Loucy (cell line): ENCODE measurements around the gene ALOX5AP.

Experiments used
- H2AFZ ChIP-seq: fragments of 200-600 bp; sonication (generic); 2 replicates; pipeline ENCODE4 v1.6.0; 2016; ENCODE audit warnings: antibody characterized with exemption, mild to moderate bottlenecking, low read length, moderate library complexity
- H3F3A ChIP-seq: fragments of 200-600 bp; 2 replicates; pipeline ENCODE4 v1.6.0; 2016; ENCODE audit warnings: antibody characterized with exemption, low read depth, mild to moderate bottlenecking
- H3K27me3 ChIP-seq: fragments of 200-600 bp; sonication (generic); 2 replicates; pipeline ENCODE4 v1.6.1; 2014; ENCODE audit warnings: low read length, mild to moderate bottlenecking; ENCODE audit not compliant: insufficient read depth, poor library complexity, severe bottlenecking
- H3K36me3 ChIP-seq: fragments of 200-600 bp; sonication (generic); 2 replicates; pipeline ENCODE4 v1.6.1; 2016; ENCODE audit warnings: low read length; ENCODE audit not compliant: insufficient read depth
- H3K4me1 ChIP-seq: fragments of 200-600 bp; sonication (generic); 2 replicates; pipeline ENCODE4 v1.5.1; 2014; ENCODE audit warnings: low read length, mild to moderate bottlenecking; ENCODE audit not compliant: insufficient read depth, poor library complexity, severe bottlenecking
- H3K4me2 ChIP-seq: fragments of 200-600 bp; sonication (generic); 2 replicates; pipeline ENCODE4 v1.6.0; 2014; ENCODE audit warnings: antibody characterized with exemption, low read length, low read depth, mild to moderate bottlenecking; ENCODE audit not compliant: poor library complexity, severe bottlenecking
- H3K4me3 ChIP-seq: fragments of 200-600 bp; sonication (generic); 2 replicates; pipeline ENCODE4 v1.5.1; 2014; ENCODE audit warnings: low read length, mild to moderate bottlenecking, mixed read lengths; ENCODE audit not compliant: poor library complexity, severe bottlenecking
- H3K79me2 ChIP-seq: fragments of 200-600 bp; sonication (generic); 2 replicates; pipeline ENCODE4 v1.6.1; 2014; ENCODE audit warnings: low read length; ENCODE audit not compliant: insufficient read depth
- H3K9ac ChIP-seq: fragments of 200-600 bp; sonication (generic); 2 replicates; pipeline ENCODE4 v1.6.0; 2014; ENCODE audit warnings: mild to moderate bottlenecking, low read depth, low read length, moderate library complexity; ENCODE audit not compliant: poor library complexity, severe bottlenecking
- H3K9me2 ChIP-seq: fragments of 200-600 bp; sonication (generic); replicated peaks from 2 replicates; pipeline ENCODE4 v1.6.1; 2016; ENCODE audit warnings: low read depth, low read length, mixed read lengths
- H3K9me3 ChIP-seq: fragments of 200-600 bp; sonication (generic); 2 replicates; pipeline ENCODE4 v1.6.1; 2014; ENCODE audit warnings: mild to moderate bottlenecking, antibody characterized with exemption, low read length, low read depth; ENCODE audit not compliant: insufficient read depth
- H4K20me1 ChIP-seq: fragments of 200-600 bp; sonication (generic); 2 replicates; pipeline ENCODE4 v1.6.0; 2014; ENCODE audit warnings: antibody characterized with exemption, low read length, mild to moderate bottlenecking; ENCODE audit not compliant: insufficient read depth, poor library complexity, severe bottlenecking
- EZH2phosphoT487 ChIP-seq: fragments of 200-600 bp; IDR thresholded peaks from 2 replicates; pipeline ENCODE4 v1.6.1; 2018; ENCODE audit warnings: antibody characterized with exemption, mild to moderate bottlenecking, moderate library complexity, borderline replicate concordance
- TF ChIP-seq, protein P1 (sequence below): fragments of 200-600 bp; sonication (generic); conservative IDR thresholded peaks from 2 replicates; pipeline ENCODE4 v1.5.1; 2014; ENCODE audit warnings: mild to moderate bottlenecking, antibody characterized with exemption, low read length

ALOX5AP gene

DNA sequence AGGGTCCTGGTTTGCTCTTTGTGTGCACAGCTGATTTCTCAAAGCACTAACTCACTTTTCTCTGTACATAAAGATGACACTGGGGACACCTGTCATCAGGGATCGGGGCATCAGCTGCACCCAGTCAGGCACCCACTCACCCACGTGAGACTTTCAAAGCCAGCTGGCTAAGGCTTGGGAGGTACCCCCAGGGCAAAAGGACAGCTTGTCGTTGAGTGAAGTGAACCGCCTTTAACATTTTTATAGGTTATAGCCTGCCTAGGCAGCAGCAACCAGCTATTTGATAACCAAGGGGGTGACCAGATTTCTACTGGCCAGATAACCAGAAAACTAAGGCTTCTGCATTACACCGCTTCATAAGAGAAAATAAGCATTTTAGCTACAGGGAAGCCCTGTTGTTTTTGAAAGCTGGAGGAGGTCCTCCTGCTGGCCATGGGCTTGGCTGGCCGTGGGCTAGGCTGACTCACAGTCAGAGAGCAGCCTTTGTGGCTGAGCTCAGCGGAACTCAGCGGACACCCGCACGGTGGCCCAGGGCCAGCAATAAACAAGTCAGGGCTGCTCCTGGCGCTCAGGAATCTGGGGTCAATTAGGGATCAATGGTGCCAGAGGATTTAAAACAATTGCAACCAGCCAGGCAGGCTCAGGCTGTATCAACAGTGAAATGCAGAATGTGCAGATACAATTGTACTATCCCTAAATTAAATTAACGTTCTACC, 57.1 kb downstream of the ALOX5AP start:
- Histone ChIP-seq H3K79me2 (no peaks in the 10 kb centered on the region), H3K4me2 (no peak overlapping the region), H3K9ac (no peak overlapping the region), H3K4me1 (peaks cover 19% of the 10 kb centered on the region), H3K36me3 (no peaks in the 10 kb centered on the region), H3K4me3 (no peak overlapping the region), H4K20me1 (no peaks in the 10 kb centered on the region), H2AFZ (no peak overlapping the region), H3K9me3 (no peaks in the 10 kb centered on the region), H3K27me3 (no peaks in the 10 kb centered on the region), H3K9me2 (no peaks in the 10 kb centered on the region), H3F3A (no peaks in the 10 kb centered on the region)
- no peak for TF ChIP-seq EZH2phosphoT487
- TF ChIP-seq, protein P1, sequence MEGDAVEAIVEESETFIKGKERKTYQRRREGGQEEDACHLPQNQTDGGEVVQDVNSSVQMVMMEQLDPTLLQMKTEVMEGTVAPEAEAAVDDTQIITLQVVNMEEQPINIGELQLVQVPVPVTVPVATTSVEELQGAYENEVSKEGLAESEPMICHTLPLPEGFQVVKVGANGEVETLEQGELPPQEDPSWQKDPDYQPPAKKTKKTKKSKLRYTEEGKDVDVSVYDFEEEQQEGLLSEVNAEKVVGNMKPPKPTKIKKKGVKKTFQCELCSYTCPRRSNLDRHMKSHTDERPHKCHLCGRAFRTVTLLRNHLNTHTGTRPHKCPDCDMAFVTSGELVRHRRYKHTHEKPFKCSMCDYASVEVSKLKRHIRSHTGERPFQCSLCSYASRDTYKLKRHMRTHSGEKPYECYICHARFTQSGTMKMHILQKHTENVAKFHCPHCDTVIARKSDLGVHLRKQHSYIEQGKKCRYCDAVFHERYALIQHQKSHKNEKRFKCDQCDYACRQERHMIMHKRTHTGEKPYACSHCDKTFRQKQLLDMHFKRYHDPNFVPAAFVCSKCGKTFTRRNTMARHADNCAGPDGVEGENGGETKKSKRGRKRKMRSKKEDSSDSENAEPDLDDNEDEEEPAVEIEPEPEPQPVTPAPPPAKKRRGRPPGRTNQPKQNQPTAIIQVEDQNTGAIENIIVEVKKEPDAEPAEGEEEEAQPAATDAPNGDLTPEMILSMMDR = no peak

DNA sequence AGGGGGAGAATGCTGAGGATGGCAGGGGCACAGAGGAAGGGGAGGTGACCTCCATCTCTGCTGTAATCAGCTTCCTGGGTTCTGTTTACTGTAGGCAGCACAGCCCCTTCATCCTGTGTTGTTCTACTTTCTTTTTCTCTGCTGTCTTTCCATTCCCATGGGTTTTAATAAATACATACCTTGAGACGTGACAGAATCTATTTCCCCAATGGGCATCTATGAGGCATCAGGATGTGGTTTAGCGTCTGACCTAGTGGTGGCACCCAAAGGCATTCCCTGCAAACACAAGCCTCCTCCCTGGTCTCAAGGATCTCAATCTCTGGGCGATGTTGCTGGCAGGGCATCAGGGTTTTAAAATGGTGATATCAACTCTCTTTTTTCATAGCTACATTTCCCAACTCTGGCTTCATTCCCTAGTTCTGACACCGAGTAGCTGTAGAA, 60.8 kb downstream of the ALOX5AP start:
- Histone ChIP-seq H3K9me3 (no peaks in the 10 kb centered on the region), H3K79me2 (no peaks in the 10 kb centered on the region), H3K9me2 (no peaks in the 10 kb centered on the region), H3K4me2 (peak overlapping the region; percentile 63), H3F3A (no peaks in the 10 kb centered on the region), H3K27me3 (no peaks in the 10 kb centered on the region), H2AFZ (peak overlapping the region; percentile 50; the same call in 1 of the 2 replicates), H3K9ac (peak overlapping the region; percentile 48), H4K20me1 (no peaks in the 10 kb centered on the region), H3K36me3 (no peaks in the 10 kb centered on the region), H3K4me1 (peaks cover 22% of the 10 kb centered on the region), H3K4me3 (peak overlapping the region; percentile 43)
- TF ChIP-seq, protein P1 = peak; percentile 27
- TF ChIP-seq EZH2phosphoT487 = no peak

DNA sequence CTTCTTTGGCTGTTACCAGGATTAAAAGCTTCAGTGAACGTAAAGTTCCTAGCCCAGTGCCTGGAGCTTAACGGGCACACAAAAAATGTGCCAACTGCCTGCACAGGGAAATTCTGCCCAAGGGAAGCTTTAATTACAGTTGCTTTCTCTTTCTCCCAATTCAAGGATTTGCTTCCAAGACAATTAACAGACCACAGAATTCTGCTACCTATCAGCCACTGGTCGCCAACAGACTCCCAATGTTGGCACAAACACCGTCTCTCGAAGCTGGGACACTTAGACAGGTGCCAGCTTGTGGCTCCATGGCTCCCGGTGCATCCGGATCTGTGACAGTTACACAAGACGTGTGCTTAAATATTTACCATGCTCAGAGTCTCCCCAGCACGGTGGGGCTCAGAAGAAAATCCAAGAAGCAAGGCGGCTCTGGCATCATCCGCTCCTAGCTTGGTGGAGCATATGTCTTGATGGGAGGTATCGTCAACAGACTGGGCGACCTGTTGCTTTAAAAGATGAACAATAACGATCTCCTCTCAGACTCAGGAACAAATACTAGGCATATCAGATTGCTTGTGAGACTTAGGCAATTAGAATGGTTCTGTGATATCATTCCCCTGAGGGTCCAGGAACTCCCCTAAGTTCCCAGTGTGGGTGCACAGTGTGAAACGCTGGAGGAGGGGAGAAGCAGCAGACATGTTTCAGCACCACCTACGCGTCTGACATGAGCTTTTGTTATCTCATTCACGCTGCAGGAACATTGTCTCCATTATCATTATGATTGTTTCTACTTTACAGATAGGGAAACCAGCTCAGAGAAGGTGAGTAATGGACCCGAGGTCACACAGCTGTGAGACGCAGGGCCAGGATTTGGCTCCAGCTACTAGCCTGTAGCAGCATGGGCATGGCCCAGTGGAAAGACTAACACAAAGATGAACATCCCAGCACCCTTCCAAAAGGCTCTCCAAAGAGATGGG, 61.6 kb downstream of the ALOX5AP start:
- Histone ChIP-seq H3K4me2 (peak overlapping the region; percentile 63), H2AFZ (0 out of 2 replicates have a peak overlapping the region, but pooled peaks have one; percentile 50), H3K79me2 (no peaks in the 10 kb centered on the region), H3K9me2 (no peaks in the 10 kb centered on the region), H3K36me3 (no peaks in the 10 kb centered on the region), H3F3A (no peaks in the 10 kb centered on the region), H4K20me1 (no peaks in the 10 kb centered on the region), H3K27me3 (no peaks in the 10 kb centered on the region), H3K4me3 (no peak overlapping the region), H3K9me3 (no peaks in the 10 kb centered on the region), H3K4me1 (peaks cover 22% of the 10 kb centered on the region), H3K9ac (peak overlapping the region; percentile 48)
- no peak for TF ChIP-seq EZH2phosphoT487
- TF ChIP-seq, protein P1 = no peak
